ENCODE data around the gene CUBN.

GRCh38 chr10:17001297-17001744 lies 128.3 kb downstream of the CUBN start:
- TF ChIP-seq POLR2A (IDR thresholded peaks at IDR 0.05) (no peak), CTCF (IDR thresholded peaks at IDR 0.05) (no peak), EP300 (IDR thresholded peaks at IDR 0.05) (no peak)
